ENCODE data around the gene SIAE. TPM values are rescaled to one million over a fixed set of nuclear protein-coding genes. Genes with fewer than 3 reads are reported as not detected.
A peak's percentile ranks its signal among the peaks of the same experiment; 100 is the strongest.

Gene SIAE
- total and polyA plus RNA-seq, 9 donors, result 4.9 to 10.0 (median 6.2) TPM

DNA sequence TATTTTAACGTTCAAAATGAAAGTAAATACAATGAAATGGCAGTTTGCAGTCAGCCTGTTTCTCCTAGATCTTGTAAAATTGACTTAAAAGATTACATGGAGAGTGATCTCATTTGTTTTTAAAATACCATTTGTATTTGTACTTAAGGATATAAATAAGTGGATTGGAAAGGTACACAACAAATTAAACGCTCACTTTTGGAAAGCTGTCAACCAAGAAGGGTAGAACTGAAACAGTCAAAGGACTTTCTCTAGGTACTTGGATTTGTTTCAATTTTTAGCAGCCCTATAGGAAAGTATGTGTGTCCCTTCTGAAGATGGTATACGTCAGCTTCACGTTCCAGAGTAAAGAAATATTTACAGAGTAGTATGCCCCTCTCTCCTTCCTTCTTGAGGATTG lies 43.6 kb downstream of the SIAE start:
- WGBS (ENCODE audit: insufficient coverage), result no CpG with 5 or more reads among the region's 4 CpGs

GRCh38 chr11:124627546-124627945 lies 46.0 kb downstream of the SIAE start:
- no peaks in the 10 kb centered on the region for H3K9me3 ChIP-seq (replicated peaks; ENCODE audit: control insufficient read depth, low read depth, low read length)
- WGBS (ENCODE audit: insufficient coverage), result no CpG with 5 or more reads among the region's 5 CpGs
- no peak overlapping the region for H3K27ac ChIP-seq (ENCODE audit: low read length)
- no peaks in the 10 kb centered on the region for H3K27me3 ChIP-seq (ENCODE audit: control insufficient read depth, insufficient read depth, low read length)
- H3K4me1 ChIP-seq (ENCODE audit: control insufficient read depth, insufficient read depth, low read length), result peaks cover 5% of the 10 kb centered on the region
- H3K4me3 ChIP-seq (ENCODE audit: low read length), result no peak overlapping the region
- DNase-seq, result no peak
- H3K36me3 ChIP-seq (ENCODE audit: control insufficient read depth, insufficient read depth, low read length), result peaks cover 52% of the 10 kb centered on the region

More for the DNA sequence above, 43.6 kb downstream of the SIAE start:
- H3K27me3 ChIP-seq (ENCODE audit: control insufficient read depth, insufficient read depth, low read length), result no peaks in the 10 kb centered on the region
- H3K4me1 ChIP-seq (ENCODE audit: control insufficient read depth, insufficient read depth, low read length), result no peaks in the 10 kb centered on the region
- no peak overlapping the region for H3K27ac ChIP-seq (ENCODE audit: low read length)
- no peaks in the 10 kb centered on the region for H3K9me3 ChIP-seq (replicated peaks; ENCODE audit: control insufficient read depth, low read depth, low read length)
- no peak overlapping the region for H3K4me3 ChIP-seq (ENCODE audit: low read length)
- DNase-seq, result no peak
- peaks cover 62% of the 10 kb centered on the region for H3K36me3 ChIP-seq (ENCODE audit: control insufficient read depth, insufficient read depth, low read length)

DNA sequence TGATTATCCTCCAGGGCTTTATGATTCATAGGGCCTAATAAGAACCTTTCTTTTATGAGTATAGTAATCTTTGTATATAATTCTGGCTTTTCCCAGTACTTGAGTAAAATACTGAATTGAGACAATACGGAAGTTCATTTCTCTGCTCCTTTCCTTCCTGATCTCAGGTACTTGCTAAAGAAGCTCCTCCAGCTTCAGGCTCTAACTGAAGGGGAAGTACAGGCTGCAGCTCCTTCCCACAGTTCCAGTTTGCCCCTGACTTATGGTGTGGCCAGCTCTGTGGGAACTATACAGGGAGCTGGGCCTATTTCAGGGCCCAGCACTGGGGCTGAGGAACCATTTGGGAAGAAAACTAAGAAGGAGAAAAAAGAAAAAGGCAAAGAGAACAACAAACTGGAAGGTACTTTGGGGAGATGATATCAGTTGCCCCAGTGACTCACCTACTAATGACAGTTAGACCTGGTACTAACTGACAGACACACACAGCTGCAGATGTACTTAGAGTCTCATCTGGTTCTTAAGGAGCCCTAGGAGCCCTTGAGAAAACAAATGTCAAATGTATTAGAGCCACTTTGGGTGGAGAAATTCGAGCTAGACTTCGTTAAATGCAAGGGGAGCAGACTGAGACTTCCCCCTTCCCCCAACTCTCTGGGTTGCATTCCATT lies 47.9 kb downstream of the SIAE start:
- no peaks in the 10 kb centered on the region for H3K27me3 ChIP-seq (ENCODE audit: control insufficient read depth, insufficient read depth, low read length)
- no peak overlapping the region for H3K27ac ChIP-seq (ENCODE audit: low read length)
- H3K4me3 ChIP-seq (ENCODE audit: low read length), result no peak overlapping the region
- DNase-seq, result no peak
- peaks cover 5% of the 10 kb centered on the region for H3K4me1 ChIP-seq (ENCODE audit: control insufficient read depth, insufficient read depth, low read length)
- H3K9me3 ChIP-seq (replicated peaks; ENCODE audit: control insufficient read depth, low read depth, low read length), result no peaks in the 10 kb centered on the region
- H3K36me3 ChIP-seq (ENCODE audit: control insufficient read depth, insufficient read depth, low read length), result peaks cover 34% of the 10 kb centered on the region
- no CpG with 5 or more reads among the region's 3 CpGs for WGBS (ENCODE audit: insufficient coverage)

DNA sequence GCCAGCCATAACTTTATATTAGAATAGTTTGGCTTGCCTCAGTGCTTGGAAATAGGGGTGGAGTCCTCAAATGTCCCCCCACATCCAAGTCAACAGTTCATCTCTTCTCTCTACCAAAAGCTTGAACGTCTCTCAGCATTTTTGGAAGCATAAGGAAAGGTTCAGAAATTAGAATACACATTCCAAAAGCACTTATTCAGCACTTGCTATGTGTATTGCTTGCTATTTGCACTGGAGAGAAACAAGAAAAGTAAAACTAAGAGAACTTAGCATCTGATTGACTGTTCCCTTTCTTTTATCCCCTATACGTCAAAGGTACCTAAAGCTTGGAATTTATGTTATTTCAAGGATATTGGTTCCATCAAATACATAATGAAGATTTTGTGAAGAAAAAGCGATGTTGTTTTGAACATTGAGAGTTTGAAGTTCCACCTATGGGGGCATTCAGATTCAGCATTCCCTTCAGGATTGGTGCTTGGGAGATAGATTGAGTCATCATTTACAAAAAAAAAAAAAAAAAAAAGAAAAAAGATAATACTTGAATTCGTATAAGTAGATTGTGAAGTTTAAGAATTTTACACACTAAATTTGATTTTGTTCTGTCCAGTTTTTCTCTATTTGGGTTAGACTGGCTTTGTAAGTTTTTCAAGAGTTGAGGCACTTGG lies 49.5 kb downstream of the SIAE start:
- Histone ChIP-seq H3K27ac (ENCODE audit: low read length) (no peak overlapping the region), H3K36me3 (ENCODE audit: control insufficient read depth, insufficient read depth, low read length) (peaks cover 26% of the 10 kb centered on the region), H3K9me3 (replicated peaks; ENCODE audit: control insufficient read depth, low read depth, low read length) (no peaks in the 10 kb centered on the region), H3K27me3 (ENCODE audit: control insufficient read depth, insufficient read depth, low read length) (no peaks in the 10 kb centered on the region), H3K4me1 (ENCODE audit: control insufficient read depth, insufficient read depth, low read length) (peaks cover 5% of the 10 kb centered on the region), H3K4me3 (ENCODE audit: low read length) (peak overlapping the region; percentile 94)
- DNase-seq, result no peak
- WGBS (ENCODE audit: insufficient coverage), result no CpG with 5 or more reads among the region's 4 CpGs

DNA sequence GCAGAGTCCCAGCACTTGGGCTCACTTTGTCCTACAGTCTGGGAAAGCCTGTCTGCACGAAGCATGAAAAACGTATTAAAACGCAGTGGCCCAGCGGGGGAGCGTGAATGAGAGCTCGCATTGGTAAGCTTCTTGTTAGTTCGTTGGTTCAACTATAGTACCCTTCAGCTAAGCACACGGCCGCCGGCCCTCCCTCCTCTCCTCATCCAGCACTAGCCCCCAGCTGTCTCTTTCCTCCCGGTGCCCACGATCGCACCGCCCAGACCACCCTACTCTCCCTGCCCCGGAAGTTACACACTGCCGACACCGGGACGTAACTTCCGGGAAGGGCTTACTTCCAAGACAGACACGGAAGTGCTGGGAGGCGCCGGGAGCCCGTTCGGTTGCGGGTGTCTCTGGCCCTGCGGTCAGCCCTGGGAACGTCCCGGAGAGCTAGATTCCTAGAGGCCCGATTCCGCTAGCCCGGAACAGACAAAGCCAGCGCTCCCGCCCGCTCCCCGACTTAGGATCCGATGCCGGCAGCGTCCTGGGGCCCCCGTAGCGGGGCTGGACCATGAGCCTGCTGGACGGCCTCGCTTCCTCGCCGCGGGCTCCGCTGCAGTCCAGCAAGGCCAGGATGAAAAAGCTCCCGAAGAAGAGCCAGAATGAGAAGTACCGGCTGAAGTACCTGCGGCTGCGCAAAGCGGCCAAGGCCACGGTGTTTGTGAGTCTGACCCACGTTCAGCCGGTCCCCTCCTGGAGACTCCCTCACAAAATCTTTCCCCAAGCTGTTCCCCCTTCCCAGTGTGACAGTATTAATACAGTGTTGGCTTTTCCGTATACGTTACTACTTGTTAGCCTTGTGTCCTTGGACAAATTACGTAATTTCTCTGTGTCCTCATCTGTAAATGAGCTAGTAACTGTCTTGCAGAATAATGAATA lies 50.7 kb downstream of the SIAE start, which contains the start of gene TBRG1:
Gene TBRG1 (plus strand): TSS at position 334 of the 921 bp plus-strand sequence. CDS start 220 bp downstream, at position 554.
- H3K27ac ChIP-seq (ENCODE audit: low read length), result peak within 1 kb of the TSS; percentile 90

GRCh38 chr11:124618863-124619262 lies 54.7 kb downstream of the SIAE start:
- no peak for DNase-seq
- H3K4me1 ChIP-seq (ENCODE audit: control insufficient read depth, insufficient read depth, low read length), result peaks cover 5% of the 10 kb centered on the region
- no peaks in the 10 kb centered on the region for H3K27me3 ChIP-seq (ENCODE audit: control insufficient read depth, insufficient read depth, low read length)
- H3K27ac ChIP-seq (ENCODE audit: low read length), result no peak overlapping the region
- no peaks in the 10 kb centered on the region for H3K36me3 ChIP-seq (ENCODE audit: control insufficient read depth, insufficient read depth, low read length)
- WGBS (ENCODE audit: insufficient coverage), result 76% methylated on average over 5 of the region's 5 CpGs
- H3K9me3 ChIP-seq (replicated peaks; ENCODE audit: control insufficient read depth, low read depth, low read length), result no peaks in the 10 kb centered on the region
- H3K4me3 ChIP-seq (ENCODE audit: low read length), result no peak overlapping the region

More for the DNA sequence above, 50.7 kb downstream of the SIAE start, which contains the start of gene TBRG1:
- Histone ChIP-seq H3K4me1 (ENCODE audit: control insufficient read depth, insufficient read depth, low read length) (peaks cover 5% of the 10 kb centered on the region), H3K9me3 (replicated peaks; ENCODE audit: control insufficient read depth, low read depth, low read length) (no peaks in the 10 kb centered on the region), H3K36me3 (ENCODE audit: control insufficient read depth, insufficient read depth, low read length) (peaks cover 24% of the 10 kb centered on the region), H3K27me3 (ENCODE audit: control insufficient read depth, insufficient read depth, low read length) (no peaks in the 10 kb centered on the region), H3K4me3 (ENCODE audit: low read length) (peak within 1 kb of the TSS; percentile 94)
- under 1% methylated on average over 46 of the region's 57 CpGs for WGBS (ENCODE audit: insufficient coverage)
- DNase-seq, result peak; percentile 98

GRCh38 chr11:124612567-124613246 lies 60.8 kb downstream of the SIAE start:
- no peaks in the 10 kb centered on the region for H3K9me3 ChIP-seq (replicated peaks; ENCODE audit: control insufficient read depth, low read depth, low read length)
- peaks cover 3% of the 10 kb centered on the region for H3K27me3 ChIP-seq (ENCODE audit: control insufficient read depth, insufficient read depth, low read length)
- no peak overlapping the region for H3K4me3 ChIP-seq (ENCODE audit: low read length)
- no peaks in the 10 kb centered on the region for H3K4me1 ChIP-seq (ENCODE audit: control insufficient read depth, insufficient read depth, low read length)
- peak; percentile 7 for DNase-seq
- WGBS (ENCODE audit: insufficient coverage), result 40% methylated on average over 2 of the region's 10 CpGs
- H3K27ac ChIP-seq (ENCODE audit: low read length), result no peak overlapping the region
- no peaks in the 10 kb centered on the region for H3K36me3 ChIP-seq (ENCODE audit: control insufficient read depth, insufficient read depth, low read length)

DNA sequence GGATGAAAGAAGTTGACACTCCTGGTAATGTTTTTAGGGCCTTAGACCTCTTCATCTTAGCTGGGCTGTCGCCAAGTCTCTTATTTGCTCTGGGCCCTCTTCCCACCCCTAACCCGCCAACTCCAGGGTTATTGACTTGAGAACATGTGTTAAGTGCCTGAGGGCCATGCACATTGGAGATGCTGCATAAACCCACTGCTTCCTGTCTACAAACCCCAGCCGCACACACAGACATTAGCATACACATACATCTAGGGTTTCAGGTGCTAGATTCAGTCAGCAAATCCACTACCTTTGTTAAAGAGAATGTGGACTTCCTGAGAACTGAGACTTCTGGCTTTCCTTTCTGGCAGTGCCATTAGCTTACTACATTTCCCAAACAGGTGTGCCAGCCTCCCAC lies 61.5 kb downstream of the SIAE start:
- no peak overlapping the region for H3K27ac ChIP-seq (ENCODE audit: low read length)
- H3K36me3 ChIP-seq (ENCODE audit: control insufficient read depth, insufficient read depth, low read length), result no peaks in the 10 kb centered on the region
- H3K4me3 ChIP-seq (ENCODE audit: low read length), result no peak overlapping the region
- H3K9me3 ChIP-seq (replicated peaks; ENCODE audit: control insufficient read depth, low read depth, low read length), result no peaks in the 10 kb centered on the region
- H3K4me1 ChIP-seq (ENCODE audit: control insufficient read depth, insufficient read depth, low read length), result no peaks in the 10 kb centered on the region
- no peak for DNase-seq
- WGBS (ENCODE audit: insufficient coverage), result no CpG with 5 or more reads among the region's 3 CpGs
- H3K27me3 ChIP-seq (ENCODE audit: control insufficient read depth, insufficient read depth, low read length), result peaks cover 3% of the 10 kb centered on the region

DNA sequence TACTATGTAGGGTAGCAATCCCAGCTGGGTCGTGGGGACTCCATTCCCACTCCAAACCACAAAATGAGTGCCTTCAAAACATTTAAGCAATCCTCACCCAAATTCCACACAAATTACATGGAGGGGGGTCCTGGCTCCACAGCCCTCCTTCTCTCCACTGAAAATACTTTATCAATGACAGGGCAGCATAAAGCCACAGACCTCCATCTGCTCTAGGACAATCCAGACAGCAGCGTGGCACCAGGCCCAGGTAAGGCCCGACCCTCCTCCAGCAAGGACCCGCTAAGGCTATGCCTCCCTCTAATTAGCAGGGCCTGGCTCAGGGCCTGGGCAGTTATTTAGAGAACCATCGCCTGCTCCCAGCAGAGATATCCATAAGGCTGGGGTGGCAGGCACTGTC lies 62.5 kb downstream of the SIAE start, which contains the start of gene PANX3:
Gene PANX3 (plus strand): TSS at position 365 of the 400 bp plus-strand sequence. CDS start 129 bp downstream, outside the sequence.
- WGBS (ENCODE audit: insufficient coverage), result 73% methylated on average over 4 of the region's 5 CpGs
- H3K4me1 ChIP-seq (ENCODE audit: control insufficient read depth, insufficient read depth, low read length), result no peaks in the 10 kb centered on the region
- no peaks in the 10 kb centered on the region for H3K36me3 ChIP-seq (ENCODE audit: control insufficient read depth, insufficient read depth, low read length)
- H3K4me3 ChIP-seq (ENCODE audit: low read length), result no peak within 1 kb of the TSS
- H3K9me3 ChIP-seq (replicated peaks; ENCODE audit: control insufficient read depth, low read depth, low read length), result no peaks in the 10 kb centered on the region
- peaks cover 3% of the 10 kb centered on the region for H3K27me3 ChIP-seq (ENCODE audit: control insufficient read depth, insufficient read depth, low read length)
- DNase-seq, result no peak
- no peak within 1 kb of the TSS for H3K27ac ChIP-seq (ENCODE audit: low read length)

Measured in muscle of leg (tissue), 11 donors.